ENCODE results near the gene LMO7. TPM values are rescaled to one million over a fixed set of nuclear protein-coding genes. Genes with fewer than 3 reads are reported as not detected.

LMO7 gene
- total RNA-seq, 1 experiment from 2014 or later: 20.4 TPM

GRCh38 chr13:75895168-75895567, 259.0 kb downstream of the LMO7 start:
- Mint-ChIP-seq H3K27me3 (ENCODE audit: low read depth) (no peaks in the 10 kb centered on the region), H3K36me3 (ENCODE audit: insufficient read depth in 1 of 3, low read depth in 3 of 3) (peaks cover 0 to 5% (median 0%) of the 10 kb centered on the region in 3 experiments; a peak in 1 of 7 replicates), H3K4me3 (no peak overlapping the region), H3K4me1 (peaks cover 23 to 28% of the 10 kb centered on the region in 2 experiments), H3K9me3 (no peaks in the 10 kb centered on the region), H3K27ac (no peak overlapping the region)
- H3K18ac ChIP-seq (ENCODE audit: insufficient read length, low read depth, low read length): no peak overlapping the region
- no peak overlapping the region for H3K27ac ChIP-seq (ENCODE audit: insufficient read length, low read depth, low read length)
- H3K14ac ChIP-seq (ENCODE audit: insufficient read depth, low read length): no peak overlapping the region
- no peak overlapping the region for H2BK12ac ChIP-seq (ENCODE audit: insufficient read length, low read depth, low read length)
- no peaks in the 10 kb centered on the region for H3K79me2 ChIP-seq (ENCODE audit: insufficient read depth, low read length)
- H3K23me2 ChIP-seq (ENCODE audit: insufficient read length, low read depth, low read length, poor library complexity, severe bottlenecking): no peaks in the 10 kb centered on the region
- DNase-seq: no peak
- no peak overlapping the region for H2BK15ac ChIP-seq (ENCODE audit: low read depth, low read length)
- H2AK5ac ChIP-seq (ENCODE audit: insufficient read length, low read length): no peak overlapping the region
- H3K79me1 ChIP-seq (ENCODE audit: insufficient read depth, low read depth, low read length, poor library complexity, severe bottlenecking): no peaks in the 10 kb centered on the region
- H3K4me1 ChIP-seq (ENCODE audit: insufficient read depth, low read length): peaks cover 7% of the 10 kb centered on the region; the same call in 1 of the 2 replicates
- H2BK20ac ChIP-seq (ENCODE audit: low read depth, low read length, poor library complexity, severe bottlenecking): no peak overlapping the region
- H3T11ph ChIP-seq (ENCODE audit: low read length): no peak overlapping the region
- H3K4ac ChIP-seq (ENCODE audit: low read depth, low read length): no peak overlapping the region
- H2BK5ac ChIP-seq (ENCODE audit: insufficient read length, low read length): no peak overlapping the region
- H3K27me3 ChIP-seq (ENCODE audit: insufficient read depth, low read length): no peaks in the 10 kb centered on the region
- no CpG with 5 or more reads among the region's 3 CpGs for WGBS (ENCODE audit: extremely low coverage, insufficient read length, low lambda C conversion rate)
- H2BK120ac ChIP-seq (ENCODE audit: low read depth, low read length, poor library complexity, severe bottlenecking): no peak overlapping the region
- no peak overlapping the region for H3K56ac ChIP-seq (ENCODE audit: insufficient read length, low read depth, low read length)
- no peak overlapping the region for H2AFZ ChIP-seq (ENCODE audit: low read length)
- no peak overlapping the region for H4K5ac ChIP-seq (ENCODE audit: insufficient read length, low read depth, low read length)
- H4K20me1 ChIP-seq (ENCODE audit: control insufficient read depth, insufficient read depth, insufficient read length): no peaks in the 10 kb centered on the region
- no peak overlapping the region for H3K9ac ChIP-seq (ENCODE audit: extremely low read depth, insufficient read length, low read length)
- no peak overlapping the region for H3K4me2 ChIP-seq (ENCODE audit: insufficient read depth, insufficient read length, low read length)
- H4K91ac ChIP-seq (ENCODE audit: insufficient read length, low read depth, low read length): no peak overlapping the region
- TF ChIP-seq CTCF (conservative IDR thresholded peaks at IDR 0.05): no peak
- H3K23ac ChIP-seq (ENCODE audit: insufficient read length, low read depth, low read length): no peak overlapping the region
- H4K8ac ChIP-seq (replicated peaks; ENCODE audit: insufficient read length, low read depth, low read length): no peak overlapping the region
- H3K9me3 ChIP-seq (ENCODE audit: control insufficient read depth, low read depth, low read length): no peaks in the 10 kb centered on the region
